Smooth muscle cell (in vitro differentiated cells): ENCODE data around the gene RHOJ. TPM values are rescaled to one million over a fixed set of nuclear protein-coding genes. Genes with fewer than 3 reads are reported as not detected.

Experiments
- DNase-seq: peaks from one replicate; lab custom pipeline; 2025; ENCODE audit not compliant: unreplicated experiment; lab: John Stamatoyannopoulos, UW
- H2AFZ ChIP-seq: fragments of 200-600 bp; sonication (generic); 2 replicates; pipeline ENCODE4 v1.6.0; 2016; ENCODE audit warnings: antibody characterized with exemption, low read depth, mild to moderate bottlenecking
- H3F3A ChIP-seq: fragments of 200-600 bp; sonication (generic); 2 replicates; pipeline ENCODE4 v1.6.0; 2017; ENCODE audit warnings: antibody characterized with exemption, low read depth
- H3K27ac ChIP-seq: fragments of 200-600 bp; sonication (generic); 2 replicates; pipeline ENCODE4 v1.5.1; 2016; ENCODE audit warnings: low read depth, mild to moderate bottlenecking
- H3K27me3 ChIP-seq: fragments of 200-600 bp; sonication (generic); 2 replicates; pipeline ENCODE4 v1.6.1; 2016; ENCODE audit warnings: low read depth, mild to moderate bottlenecking
- H3K36me3 ChIP-seq: fragments of 200-600 bp; sonication (generic); 2 replicates; pipeline ENCODE4 v1.5.1; 2016; ENCODE audit warnings: low read depth
- H3K4me1 ChIP-seq: fragments of 200-600 bp; sonication (generic); 2 replicates; pipeline ENCODE4 v1.5.1; 2016; ENCODE audit warnings: low read depth
- H3K4me2 ChIP-seq: fragments of 200-600 bp; sonication (generic); 2 replicates; pipeline ENCODE4 v1.6.0; 2016; ENCODE audit warnings: mild to moderate bottlenecking
- H3K4me3 ChIP-seq: fragments of 200-600 bp; sonication (generic); 2 replicates; pipeline ENCODE4 v1.5.1; 2016; ENCODE audit warnings: mild to moderate bottlenecking
- H3K79me2 ChIP-seq: fragments of 200-600 bp; sonication (generic); 2 replicates; pipeline ENCODE4 v1.6.0; 2016; ENCODE audit warnings: low read depth, mild to moderate bottlenecking
- H3K9ac ChIP-seq: fragments of 200-600 bp; sonication (generic); 2 replicates; pipeline ENCODE4 v1.6.0; 2016; ENCODE audit warnings: low read depth
- H3K9me3 ChIP-seq: fragments of 200-600 bp; sonication (generic); replicated peaks from 2 replicates; pipeline ENCODE4 v1.5.1; 2016; ENCODE audit warnings: low read depth
- H4K20me1 ChIP-seq: fragments of 200-600 bp; sonication (generic); 2 replicates; pipeline ENCODE4 v1.6.0; 2016; ENCODE audit warnings: low read depth
- WGBS: methylation state at CpG from one replicate; pipeline ENCODE4 v1.1.7; 2016; ENCODE audit warnings: low lambda C conversion rate; 5-methylcytosine and 5-hydroxymethylcytosine counted together
- polyA plus RNA-seq: library from polyadenylated mRNA; unstranded; fragments of >200 nt; fragmentation: Nextera tagmentation; extraction: Ambion mirVana; gene quantifications from 2 replicates; pipeline ENCODE4 v1.2.1, GENCODE V29; 2016
- total RNA-seq: library from RNA; depleted of rRNA; stranded (reverse); fragments of >200 nt; gene quantifications from 2 replicates; pipeline ENCODE4 v1.2.3, GENCODE V29; 2014
- TF ChIP-seq, protein P1 (sequence below): fragments of 200-600 bp; sonication (generic); IDR thresholded peaks from 2 replicates; pipeline ENCODE4 v1.5.1; 2017; ENCODE audit warnings: borderline replicate concordance, mild to moderate bottlenecking, antibody characterized with exemption; ENCODE audit not compliant: insufficient read depth, poor library complexity, severe bottlenecking

The RHOJ gene
- total and polyA plus RNA-seq, 2 experiments from 2014 or later, result 3.7 to 4.6 TPM

DNA sequence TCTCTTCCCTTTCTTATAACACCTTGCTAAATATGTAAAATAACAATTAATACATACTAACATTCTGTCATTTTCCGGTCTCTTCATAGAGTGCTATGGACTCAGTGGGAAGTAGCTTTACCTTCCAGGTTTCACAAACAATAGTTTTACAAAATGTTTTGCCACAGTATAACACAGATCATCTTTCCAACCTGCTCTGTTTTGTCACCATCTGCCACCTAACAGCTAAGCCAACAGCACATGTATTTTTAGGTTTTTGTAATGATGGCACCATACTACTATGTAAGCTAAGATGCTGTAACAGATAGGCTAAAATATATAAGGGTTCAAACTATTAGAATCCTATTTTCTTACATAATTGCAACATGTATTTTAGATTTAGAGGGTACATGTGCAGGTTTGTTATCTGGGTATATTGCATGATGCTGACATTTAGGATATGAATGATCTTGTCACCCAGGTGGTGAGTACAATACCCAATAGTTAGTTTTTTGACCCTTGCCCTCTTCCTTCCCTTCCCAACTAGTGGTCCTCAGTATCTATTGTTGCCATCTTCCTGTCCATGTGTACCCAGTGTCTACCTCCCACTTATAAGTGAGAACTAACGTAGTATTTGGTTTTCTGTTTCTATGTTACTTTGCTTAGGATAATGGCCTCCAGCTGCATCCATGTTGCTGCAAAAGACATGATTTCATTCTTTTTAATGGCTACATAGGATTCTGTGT is 8.7 kb downstream of the RHOJ start:
- Histone ChIP-seq H3K36me3 (no peaks in the 10 kb centered on the region), H3K9ac (no peak overlapping the region), H2AFZ (no peak overlapping the region), H3K27ac (no peak overlapping the region), H3K27me3 (no peaks in the 10 kb centered on the region), H4K20me1 (no peaks in the 10 kb centered on the region), H3K79me2 (no peaks in the 10 kb centered on the region), H3K4me3 (no peak overlapping the region), H3K4me1 (no peaks in the 10 kb centered on the region), H3K4me2 (no peak overlapping the region), H3K9me3 (no peaks in the 10 kb centered on the region), H3F3A (no peaks in the 10 kb centered on the region)
- DNase-seq, result no peak
- TF ChIP-seq, protein P1, sequence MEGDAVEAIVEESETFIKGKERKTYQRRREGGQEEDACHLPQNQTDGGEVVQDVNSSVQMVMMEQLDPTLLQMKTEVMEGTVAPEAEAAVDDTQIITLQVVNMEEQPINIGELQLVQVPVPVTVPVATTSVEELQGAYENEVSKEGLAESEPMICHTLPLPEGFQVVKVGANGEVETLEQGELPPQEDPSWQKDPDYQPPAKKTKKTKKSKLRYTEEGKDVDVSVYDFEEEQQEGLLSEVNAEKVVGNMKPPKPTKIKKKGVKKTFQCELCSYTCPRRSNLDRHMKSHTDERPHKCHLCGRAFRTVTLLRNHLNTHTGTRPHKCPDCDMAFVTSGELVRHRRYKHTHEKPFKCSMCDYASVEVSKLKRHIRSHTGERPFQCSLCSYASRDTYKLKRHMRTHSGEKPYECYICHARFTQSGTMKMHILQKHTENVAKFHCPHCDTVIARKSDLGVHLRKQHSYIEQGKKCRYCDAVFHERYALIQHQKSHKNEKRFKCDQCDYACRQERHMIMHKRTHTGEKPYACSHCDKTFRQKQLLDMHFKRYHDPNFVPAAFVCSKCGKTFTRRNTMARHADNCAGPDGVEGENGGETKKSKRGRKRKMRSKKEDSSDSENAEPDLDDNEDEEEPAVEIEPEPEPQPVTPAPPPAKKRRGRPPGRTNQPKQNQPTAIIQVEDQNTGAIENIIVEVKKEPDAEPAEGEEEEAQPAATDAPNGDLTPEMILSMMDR, result no peak
- 95% methylated on average over 2 of the region's 2 CpGs for WGBS

DNA sequence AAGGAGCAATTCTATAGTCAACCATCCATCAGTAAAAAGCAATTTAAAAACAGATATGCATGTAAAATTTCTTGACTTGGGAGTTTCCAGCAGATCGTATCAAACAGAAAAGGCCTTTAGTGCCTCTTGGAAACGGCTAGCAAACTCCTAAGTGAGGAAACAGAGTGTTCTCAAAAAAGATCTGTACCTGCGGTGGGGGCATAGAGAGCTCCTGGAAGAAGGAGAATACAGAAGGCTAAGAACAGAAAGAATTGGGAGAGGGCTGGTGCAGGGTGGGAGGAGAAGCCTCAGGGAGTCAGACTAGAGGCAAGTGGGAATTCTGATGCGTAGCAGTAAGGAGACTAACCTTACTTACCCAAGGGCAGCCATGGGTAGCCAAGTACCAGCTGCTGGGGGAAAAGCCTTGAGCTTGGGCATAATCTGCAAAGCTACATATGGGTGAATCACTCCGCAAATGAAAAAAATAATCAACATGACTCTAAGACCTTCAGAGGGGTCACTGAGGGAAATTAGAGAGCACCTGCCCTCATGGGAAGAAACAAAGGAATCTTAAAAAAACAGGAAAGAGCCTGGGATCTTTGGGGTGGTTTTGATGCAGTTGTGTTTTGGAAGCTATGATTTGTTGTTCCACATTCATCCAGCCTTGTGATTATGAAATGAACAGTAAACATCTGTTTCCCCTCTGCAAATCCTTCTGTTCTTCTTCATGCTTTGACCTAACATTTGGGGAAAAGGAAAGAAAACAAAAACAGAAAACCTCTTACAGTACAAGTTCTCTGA is 10.4 kb downstream of the RHOJ start:
- Histone ChIP-seq H3K9ac (no peak overlapping the region), H3K27ac (no peak overlapping the region), H3K4me1 (no peaks in the 10 kb centered on the region), H3K27me3 (no peaks in the 10 kb centered on the region), H3K9me3 (no peaks in the 10 kb centered on the region), H3K4me2 (no peak overlapping the region), H3F3A (no peaks in the 10 kb centered on the region), H3K4me3 (no peak overlapping the region), H3K36me3 (no peaks in the 10 kb centered on the region), H4K20me1 (no peaks in the 10 kb centered on the region), H3K79me2 (no peaks in the 10 kb centered on the region), H2AFZ (no peak overlapping the region)
- TF ChIP-seq, protein P1, result no peak
- WGBS, result 90% methylated on average over 5 of the region's 5 CpGs
- no peak for DNase-seq

DNA sequence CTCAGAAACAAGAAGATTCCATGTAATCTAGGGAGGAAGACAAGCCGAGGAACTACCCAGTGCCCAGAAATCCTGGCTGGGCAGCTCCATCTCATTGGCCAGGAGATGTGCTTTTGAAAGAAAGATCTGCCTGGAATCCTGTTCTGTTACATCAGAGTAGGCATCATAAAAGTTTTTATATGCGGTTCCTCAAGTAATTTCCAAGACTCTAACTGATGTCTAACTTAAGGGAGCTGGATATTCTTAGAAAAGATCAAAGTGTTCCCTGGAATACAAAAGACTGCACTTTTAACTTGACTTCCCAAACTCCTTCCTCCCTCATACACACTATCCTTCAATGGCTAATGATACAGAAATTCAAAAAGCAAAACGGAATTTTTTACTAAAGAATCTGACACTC is 16.3 kb downstream of the RHOJ start:
- H3K4me3 ChIP-seq, result no peak overlapping the region
- H3K9ac ChIP-seq, result no peak overlapping the region
- no peak for DNase-seq
- no peaks in the 10 kb centered on the region for H4K20me1 ChIP-seq
- TF ChIP-seq, protein P1, result no peak
- no peak overlapping the region for H3K4me2 ChIP-seq
- H3K36me3 ChIP-seq, result no peaks in the 10 kb centered on the region
- no peak overlapping the region for H3K27ac ChIP-seq
- no peaks in the 10 kb centered on the region for H3K79me2 ChIP-seq
- no peaks in the 10 kb centered on the region for H3K27me3 ChIP-seq
- no peak overlapping the region for H2AFZ ChIP-seq
- H3F3A ChIP-seq, result no peaks in the 10 kb centered on the region
- H3K4me1 ChIP-seq, result peaks cover 6% of the 10 kb centered on the region
- no peaks in the 10 kb centered on the region for H3K9me3 ChIP-seq
- WGBS, result 80% methylated on average over 3 of the region's 3 CpGs
